GM19452 (cell line): ENCODE measurements around the gene TLE6.
"Not testable (repeated sequence)": the region's sequence is repeated elsewhere in the genome, so short reads cannot be mapped to it uniquely, and the experiment has no call there.

Experiments used
- ATAC-seq: cut with Tn5 transposase; IDR thresholded peaks from one replicate; pipeline ENCODE4 v1.9.1; 2021; ENCODE audit not compliant: unreplicated experiment

Gene TLE6

DNA sequence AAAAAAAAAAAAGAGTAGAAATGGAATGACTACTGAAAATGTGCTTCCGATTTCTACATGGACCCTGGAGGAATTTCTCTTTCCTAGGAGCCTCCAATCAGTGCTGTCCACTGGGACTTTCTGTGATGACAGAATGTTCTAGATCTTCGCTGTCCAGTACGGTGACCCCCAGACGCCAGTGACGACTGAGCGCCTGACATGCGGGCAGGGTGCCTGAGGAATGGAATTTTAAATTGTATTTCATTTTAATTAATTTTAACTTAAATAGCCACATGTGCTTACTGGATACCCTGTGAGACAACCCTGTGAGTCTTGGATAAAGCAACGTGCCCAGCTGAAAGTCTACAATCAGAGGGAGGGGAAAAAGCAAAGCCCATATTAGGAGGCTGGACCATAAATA lies 4.1 kb upstream of the TLE6 start:
- ATAC-seq = no peak

GRCh38 chr19:2974342-2975041 lies 2.9 kb upstream of the TLE6 start:
- no peak for ATAC-seq

DNA sequence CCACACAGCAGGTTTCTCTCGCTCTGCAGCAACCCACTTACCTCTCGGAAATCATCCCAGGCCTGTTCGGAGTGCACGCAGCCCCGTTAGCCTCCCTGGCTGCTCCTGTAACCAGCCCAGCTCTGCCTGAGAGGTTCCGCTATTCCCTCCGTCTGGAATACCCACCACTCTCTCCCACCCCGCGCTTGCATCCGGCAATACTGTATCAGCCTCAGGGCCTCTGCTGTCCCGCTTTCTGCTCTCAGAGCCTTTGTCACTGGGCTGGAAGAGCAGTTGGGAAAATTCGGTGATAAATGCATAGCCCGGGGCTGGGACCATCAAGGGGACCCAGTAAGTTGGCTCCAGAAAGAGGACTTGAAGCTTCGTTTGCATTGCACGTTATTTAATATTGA lies 759 bp upstream of the TLE6 start:
- ATAC-seq = no peak

DNA sequence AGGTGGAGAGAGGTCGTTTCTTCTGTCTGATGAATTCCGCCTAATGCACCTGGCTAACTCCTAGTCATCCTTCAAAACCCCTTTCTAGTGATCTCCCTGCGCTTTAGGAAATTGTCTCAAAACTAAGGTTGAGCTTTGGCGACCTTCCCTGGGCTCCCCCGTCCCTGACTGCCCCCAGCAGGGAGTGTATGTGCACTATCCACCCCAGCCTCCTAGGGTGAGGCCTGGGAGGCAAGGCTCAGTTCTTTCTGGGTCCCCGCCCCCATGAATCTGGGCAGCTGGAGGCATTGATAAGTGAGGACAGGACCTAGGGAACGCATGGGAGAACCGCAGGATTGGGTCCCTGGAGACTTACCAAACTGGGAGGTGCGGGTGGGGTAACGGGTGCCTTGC lies 378 bp downstream of the TLE6 start:
- no peak for ATAC-seq

DNA sequence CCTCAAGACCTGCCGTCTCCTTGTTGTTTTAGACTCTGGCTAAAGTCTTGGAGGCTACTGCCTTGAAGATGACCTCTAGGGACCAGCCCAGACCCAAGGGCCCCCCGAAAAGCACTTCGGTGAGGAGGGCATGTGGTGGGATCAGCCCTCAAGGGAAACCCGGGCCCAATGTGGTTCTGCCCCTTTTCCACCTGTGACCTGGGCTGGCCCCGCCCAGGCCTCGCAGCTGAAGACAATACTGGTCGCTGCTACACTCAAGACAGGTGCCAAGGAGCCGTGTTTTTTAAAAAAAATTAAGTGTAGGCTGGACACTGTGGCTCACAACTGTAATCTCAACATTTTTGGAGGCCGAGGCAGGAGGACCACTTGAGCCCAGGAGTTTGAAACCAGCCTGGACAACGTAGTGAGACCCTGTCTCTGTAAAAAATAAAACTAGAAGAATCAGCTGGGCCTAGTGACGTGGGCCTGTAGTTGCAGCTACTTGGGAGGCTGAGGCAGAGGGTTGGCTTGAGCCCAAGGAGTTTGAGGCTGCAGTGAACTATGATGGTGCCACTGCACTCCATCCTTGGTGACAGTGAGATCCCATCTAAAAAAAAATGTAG lies 903 bp downstream of the TLE6 start:
- no peak for ATAC-seq

DNA sequence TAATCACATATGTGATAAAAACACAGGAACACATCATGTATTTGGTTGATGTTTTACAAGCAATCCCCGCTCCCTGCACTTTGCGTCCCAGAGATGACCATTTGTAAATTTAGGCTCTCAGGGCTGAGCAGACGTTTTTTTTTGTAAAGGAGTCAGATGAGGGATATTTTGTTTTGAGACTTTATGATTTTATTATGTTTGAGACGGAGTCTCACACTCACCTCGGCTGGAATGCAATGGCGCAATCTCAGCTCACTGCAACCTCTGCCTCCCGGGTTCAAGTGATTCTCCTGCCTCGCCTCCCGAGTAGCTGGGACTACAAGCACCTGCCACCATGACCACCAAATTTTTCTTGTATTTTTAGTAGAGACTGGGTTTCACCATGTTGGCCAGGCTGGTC lies 1.4 kb downstream of the TLE6 start:
- ATAC-seq = no peak

DNA sequence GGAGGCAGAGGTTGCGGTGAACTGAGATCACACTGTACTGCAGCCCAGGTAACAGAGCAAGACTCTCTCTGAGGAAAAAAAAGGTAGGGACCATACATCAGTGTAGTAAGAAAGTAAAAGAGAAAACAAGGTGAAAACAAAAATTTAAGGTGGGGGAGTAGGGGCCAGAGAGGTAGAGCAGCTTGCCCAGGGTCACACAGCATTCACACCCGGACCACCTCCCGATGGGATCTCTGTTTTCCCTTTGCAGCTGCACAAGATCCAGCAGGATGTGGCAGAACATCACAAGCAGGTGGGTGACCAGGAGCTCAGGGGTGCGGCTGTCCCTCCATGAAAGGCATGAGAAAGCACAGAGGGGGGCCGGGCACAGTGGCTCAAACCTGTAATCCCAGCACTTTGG lies 4.5 kb downstream of the TLE6 start:
- ATAC-seq = no peak

GRCh38 chr19:2982561-2982960 lies 5.2 kb downstream of the TLE6 start:
- no peak for ATAC-seq

DNA sequence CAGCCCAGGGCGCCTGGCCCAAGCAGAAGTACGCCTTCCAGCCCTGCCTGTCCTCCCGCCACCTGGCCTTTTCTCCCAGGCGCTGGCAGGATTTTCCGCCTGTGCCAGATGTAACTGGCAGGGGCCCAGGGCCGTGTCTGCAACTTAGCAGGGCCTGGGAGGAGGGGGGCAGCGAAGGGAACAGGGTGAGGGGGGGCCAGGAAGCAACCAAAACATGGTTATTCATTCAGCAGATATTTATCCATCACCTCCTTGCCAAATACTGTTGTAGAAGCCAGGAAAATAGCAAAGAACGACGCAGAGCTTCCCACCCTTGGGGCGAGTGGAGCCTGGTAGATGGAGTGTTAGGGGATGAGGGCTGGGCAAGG lies 5.6 kb downstream of the TLE6 start:
- ATAC-seq = no peak

DNA sequence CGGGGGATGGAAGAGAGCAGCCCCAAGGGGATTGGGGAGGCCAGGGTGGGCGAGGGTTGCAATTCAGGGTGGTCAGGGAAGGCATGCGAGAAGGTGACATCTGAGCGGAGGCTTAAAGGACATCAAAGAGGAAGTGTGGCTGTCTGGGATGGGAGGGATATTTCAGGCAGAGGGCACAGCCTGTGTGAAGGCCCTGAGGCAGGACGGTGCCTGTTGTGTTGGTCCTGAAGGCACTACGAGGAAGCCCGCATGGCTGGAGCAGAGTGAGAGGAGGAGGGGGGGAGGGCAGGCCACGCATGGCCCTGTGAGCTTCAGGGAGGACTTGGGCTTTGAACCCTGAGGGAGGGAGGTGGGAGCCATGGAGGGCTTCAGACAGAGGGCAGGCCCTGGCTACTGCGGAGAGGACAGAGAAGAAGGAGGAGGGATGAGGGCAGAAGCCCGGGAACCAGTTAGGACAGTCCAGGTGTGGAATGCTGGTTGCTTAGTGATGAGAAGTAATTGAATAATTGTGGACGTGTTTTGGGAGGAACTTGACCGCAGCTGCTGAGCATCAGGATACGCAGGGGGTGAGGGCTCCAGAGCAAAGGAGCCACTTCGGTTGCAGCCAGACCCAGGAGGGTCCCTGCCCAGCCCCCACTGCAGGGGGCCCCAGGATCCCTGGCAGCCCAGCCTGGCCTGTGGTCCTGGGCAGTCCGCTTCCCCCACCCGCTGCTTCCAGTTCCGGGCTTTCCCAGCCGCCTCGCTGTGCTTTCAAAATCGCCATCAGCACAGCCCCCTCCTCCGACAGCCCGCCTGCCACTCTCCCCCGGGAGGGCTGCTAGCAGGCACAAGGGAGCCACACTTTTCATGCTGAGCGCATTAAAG lies 6.2 kb downstream of the TLE6 start:
- no peak for ATAC-seq

DNA sequence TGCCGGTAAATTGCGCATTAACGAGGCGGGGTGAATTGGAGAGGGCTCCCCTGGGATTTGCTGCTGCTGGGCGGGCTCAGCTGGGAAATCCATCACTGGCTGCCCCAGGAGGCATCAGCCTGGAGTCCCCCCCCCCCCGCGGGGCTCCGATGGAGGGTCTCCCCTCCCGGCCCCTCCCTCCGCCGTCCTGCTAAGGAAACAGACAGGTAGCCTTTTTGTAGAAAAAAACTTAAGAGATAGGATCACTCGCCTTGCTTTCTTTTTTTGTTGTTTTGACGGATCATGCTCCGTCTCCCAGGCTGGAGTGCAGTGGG lies 6.8 kb downstream of the TLE6 start:
- ATAC-seq = no peak

DNA sequence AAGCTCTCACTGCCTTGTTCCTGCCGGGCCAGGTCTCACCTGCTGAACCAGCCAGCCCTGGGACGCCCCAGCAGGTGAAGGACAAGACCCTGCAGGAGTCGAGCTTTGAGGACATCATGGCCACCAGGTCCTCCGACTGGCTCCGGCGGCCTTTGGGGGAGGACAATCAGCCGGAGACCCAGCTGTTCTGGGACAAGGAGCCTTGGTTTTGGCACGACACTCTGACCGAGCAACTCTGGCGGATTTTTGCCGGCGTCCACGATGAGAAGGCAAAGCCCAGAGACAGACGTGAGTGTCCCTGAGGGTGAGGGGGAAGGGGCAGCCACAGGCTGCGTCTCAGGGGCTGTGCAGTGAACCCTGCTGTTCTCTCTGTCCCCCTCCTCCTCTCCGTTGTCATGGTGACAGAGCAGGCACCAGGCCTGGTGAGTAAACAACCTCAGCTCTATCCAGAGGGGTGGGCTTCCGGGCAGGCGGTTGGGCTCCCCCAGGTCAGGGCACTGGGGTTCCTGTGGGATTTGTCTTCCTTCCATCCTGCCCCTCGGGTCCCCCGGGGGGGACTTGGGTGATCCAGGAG lies 9.7 kb downstream of the TLE6 start:
- ATAC-seq = no peak

DNA sequence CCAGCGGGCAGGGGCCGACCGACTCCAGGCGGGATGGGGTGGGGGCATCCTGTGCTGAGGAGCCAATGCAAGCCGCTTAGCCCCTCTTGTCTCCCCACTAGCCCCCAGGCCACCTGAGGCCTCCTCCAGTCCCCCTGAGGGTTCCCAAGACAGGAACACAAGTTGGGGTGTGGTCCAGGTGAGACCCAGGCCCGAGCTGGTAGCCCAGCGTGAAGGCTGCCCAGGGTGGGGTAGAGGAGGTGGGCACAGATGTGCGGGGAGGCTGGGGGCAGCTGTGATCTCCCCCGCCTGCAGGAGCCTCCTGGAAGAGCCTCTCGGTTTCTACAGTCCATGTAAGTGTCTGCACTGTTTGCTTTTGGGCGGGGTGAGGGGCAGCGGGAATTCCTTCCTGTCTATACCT lies 10.4 kb downstream of the TLE6 start:
- no peak for ATAC-seq

- no peak for ATAC-seq
These were observed 11.2 kb downstream of the TLE6 start for GRCh38 chr19:2988568-2988967.

DNA sequence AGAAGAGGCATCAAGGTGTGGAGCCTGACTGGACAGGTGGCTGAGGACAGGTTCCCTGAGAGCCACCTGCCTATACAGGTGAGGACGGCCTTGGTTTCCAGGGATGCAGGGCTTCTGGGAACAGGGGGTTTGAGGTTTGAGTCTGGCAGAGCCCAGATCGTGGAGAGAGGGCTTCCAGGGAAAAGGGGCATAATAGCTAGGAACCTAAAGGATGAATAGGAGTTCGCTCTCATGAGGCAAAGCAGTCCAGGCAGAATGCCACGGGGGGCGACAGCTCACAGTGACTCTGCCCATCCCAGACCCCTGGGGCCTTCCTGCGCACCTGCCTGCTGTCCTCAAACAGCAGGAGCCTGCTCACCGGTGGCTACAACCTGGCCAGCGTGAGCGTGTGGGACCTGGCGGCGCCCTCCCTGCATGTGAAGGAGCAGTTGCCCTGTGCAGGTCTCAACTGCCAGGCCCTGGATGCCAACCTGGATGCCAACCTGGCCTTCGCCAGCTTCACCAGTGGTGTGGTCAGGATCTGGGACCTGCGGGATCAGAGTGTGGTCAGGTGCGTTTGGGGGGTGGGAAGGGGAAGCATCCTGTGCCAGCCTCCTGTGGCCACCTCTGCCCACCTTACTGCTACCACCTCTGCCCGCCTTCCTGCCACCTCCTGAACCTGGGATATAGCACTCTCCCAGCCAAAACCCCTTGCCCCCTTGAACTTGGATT lies 12.0 kb downstream of the TLE6 start:
- ATAC-seq = no peak

DNA sequence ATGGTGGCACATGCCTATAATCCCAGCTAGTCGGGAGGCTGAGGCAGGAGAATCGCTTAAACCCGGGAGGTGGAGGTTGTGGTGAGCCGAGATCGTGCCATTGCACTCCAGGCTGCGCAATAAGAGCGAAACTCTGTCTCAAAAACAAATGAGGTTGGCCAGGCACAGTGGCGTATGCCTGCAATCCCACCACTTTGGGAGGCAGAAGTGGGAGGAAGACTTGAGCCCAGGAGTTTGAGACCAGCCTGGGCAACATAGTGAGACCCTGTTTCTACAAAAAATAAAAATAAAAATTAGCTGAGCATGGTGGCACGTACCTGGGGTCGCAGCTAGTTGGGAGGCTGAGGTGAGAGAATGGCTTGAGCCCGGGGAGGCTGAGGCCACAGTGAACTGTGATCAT lies 15.0 kb downstream of the TLE6 start:
- not testable (repeated sequence) for ATAC-seq

- ATAC-seq = no peak
These were observed 15.6 kb downstream of the TLE6 start for GRCh38 chr19:2992958-2993357.

GRCh38 chr19:2993579-2993978 lies 16.2 kb downstream of the TLE6 start:
- no peak for ATAC-seq

- ATAC-seq = no peak
These were observed 17.3 kb downstream of the TLE6 start for GRCh38 chr19:2994588-2995131.

DNA sequence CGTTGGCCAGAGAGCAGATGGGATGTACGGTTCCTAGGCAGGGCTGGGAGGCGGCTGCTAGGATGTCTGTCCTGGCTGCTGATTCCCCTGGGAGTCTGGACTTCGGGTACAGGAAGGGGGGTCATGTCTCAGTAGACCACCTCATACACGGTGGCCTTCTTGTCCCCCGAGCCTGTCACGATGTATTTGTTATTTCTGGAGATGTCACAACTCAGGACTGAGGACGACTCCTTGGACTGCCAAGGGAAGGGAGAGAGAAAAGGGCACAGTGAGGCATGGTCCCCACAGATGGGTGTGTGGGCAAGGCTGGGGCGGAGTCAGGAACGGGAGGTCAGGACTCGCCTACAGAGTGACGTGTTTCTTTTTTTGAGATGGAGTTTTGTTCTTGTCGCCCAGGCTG lies 20.4 kb downstream of the TLE6 start:
- ATAC-seq = no peak

DNA sequence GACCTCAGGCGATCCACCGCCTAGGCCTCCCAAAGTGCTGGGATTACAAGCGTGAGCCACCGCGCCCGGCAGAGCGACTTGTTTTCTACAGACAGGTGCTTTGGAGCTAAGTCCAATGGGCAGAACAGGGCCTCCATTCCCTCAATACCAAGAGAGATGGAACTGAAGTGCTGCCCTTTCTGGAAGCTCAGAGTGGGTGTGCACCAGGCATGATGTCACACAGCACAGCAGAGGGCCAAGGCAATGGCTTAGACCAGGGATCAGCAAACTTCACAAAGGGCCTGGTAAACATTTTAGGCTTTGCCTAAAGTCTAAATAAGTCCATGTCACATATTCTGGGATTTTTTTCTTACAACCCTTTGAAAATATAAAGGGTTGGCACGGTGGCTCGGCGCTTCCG lies 21.3 kb downstream of the TLE6 start:
- no peak for ATAC-seq
